Measurements from ENCODE around the gene RFNG.

The RFNG gene

DNA sequence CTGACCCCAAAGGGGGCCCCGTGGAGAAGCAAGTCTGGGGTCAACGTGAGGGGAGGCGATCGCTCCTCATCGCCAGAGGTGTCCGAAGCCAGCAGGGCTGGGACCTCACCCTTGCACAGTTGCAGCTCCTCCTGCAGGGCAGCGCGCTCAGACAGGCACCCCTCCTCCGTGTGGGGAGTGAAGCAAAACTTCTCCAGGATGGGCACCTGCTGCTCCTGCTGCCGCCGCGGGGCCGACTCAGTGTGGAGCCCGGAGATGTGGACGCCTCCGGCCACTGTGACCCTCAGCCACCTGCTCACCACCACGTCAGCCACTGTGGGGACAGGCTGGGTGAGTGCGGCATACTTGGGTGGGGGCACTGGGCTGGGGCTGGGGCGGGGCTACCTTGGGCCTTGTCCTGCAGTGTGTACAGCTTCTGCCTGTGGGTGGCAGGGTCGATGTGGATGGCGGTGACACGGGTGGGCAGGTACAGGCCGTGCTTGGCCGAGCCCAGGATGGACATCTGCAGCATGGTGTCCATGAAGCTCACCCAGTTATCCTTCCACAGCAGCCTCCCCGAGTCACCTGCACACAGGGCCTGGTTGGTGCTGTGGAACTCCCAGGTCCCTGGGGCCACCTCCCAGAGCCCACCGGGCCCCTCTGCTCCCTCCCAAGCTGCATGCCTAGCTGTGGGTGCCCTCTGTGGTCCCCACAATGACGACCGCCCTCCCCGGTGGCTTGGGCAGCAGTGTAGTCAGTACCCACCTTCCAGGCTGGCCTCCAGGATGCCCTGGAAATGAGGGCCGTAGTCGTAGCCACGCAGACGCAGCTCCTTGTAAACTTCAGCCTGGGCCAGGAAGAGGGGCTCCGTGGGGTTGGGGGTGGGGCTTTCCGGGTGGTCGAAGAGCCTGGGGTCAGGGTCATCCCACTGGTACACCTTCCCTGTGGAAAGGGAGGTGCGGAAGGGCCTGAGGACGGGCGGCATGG lies 35.6 kb upstream of the RFNG start:
- Histone ChIP-seq H3K9ac (ENCODE audit: low read length) (no peak overlapping the region), H3K27me3 (ENCODE audit: control insufficient read depth, insufficient read depth, low read length) (no peaks in the 10 kb centered on the region), H3K36me3 (ENCODE audit: control insufficient read depth, low read depth, low read length) (peaks cover 99% of the 10 kb centered on the region), H3K9me3 (ENCODE audit: control insufficient read depth, low read depth, low read length) (no peaks in the 10 kb centered on the region), H3K27ac (ENCODE audit: low read length) (no peak overlapping the region), H3K4me3 (ENCODE audit: low read length) (no peak overlapping the region), H3K4me1 (ENCODE audit: control insufficient read depth, low read depth, low read length) (no peaks in the 10 kb centered on the region)

DNA sequence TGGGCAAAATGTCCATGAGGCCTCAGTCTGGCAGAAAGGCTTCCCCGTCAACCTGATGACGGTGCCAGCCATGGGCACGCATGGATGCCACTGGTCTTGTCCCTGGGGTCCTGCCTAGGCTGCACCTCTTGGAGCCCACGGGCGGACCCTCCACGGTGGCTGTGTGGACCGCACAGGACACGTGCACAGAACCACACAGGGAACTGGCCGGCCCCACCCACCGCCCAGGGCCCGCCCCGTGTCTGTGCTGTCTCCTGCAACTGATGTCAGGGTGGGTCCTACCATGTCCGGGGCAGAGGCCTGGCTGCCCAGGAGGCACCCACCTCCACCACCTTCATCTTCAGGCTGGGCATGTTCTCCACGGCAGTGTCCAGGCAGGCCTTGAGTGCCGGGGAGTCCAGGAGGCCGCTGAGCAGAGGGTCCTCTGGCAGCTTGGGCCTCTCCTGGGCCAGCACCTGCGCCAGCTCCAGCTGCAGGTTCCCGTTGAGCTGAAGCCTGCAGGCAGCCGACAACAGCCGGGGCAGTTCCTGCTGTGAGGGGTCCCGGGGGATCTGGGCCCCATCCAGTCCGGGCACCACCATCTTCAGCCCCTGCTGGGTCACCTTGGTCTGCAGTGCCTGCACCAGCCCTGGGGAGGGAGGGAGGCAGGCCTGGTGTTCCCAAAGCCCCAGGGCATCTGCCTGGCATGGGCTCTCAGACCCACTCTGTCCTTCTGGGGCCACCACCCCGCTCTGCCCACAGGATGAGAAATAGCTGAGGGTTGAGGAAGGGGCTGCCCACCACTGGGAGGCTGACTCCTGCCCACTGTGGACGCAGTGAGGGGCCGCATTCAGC lies 34.5 kb upstream of the RFNG start:
- Histone ChIP-seq H3K36me3 (ENCODE audit: control insufficient read depth, low read depth, low read length) (peaks cover 98% of the 10 kb centered on the region), H3K9me3 (ENCODE audit: control insufficient read depth, low read depth, low read length) (no peaks in the 10 kb centered on the region), H3K27ac (ENCODE audit: low read length) (no peak overlapping the region), H3K4me3 (ENCODE audit: low read length) (no peak overlapping the region), H3K27me3 (ENCODE audit: control insufficient read depth, insufficient read depth, low read length) (no peaks in the 10 kb centered on the region), H3K9ac (ENCODE audit: low read length) (no peak overlapping the region), H3K4me1 (ENCODE audit: control insufficient read depth, low read depth, low read length) (no peaks in the 10 kb centered on the region)

DNA sequence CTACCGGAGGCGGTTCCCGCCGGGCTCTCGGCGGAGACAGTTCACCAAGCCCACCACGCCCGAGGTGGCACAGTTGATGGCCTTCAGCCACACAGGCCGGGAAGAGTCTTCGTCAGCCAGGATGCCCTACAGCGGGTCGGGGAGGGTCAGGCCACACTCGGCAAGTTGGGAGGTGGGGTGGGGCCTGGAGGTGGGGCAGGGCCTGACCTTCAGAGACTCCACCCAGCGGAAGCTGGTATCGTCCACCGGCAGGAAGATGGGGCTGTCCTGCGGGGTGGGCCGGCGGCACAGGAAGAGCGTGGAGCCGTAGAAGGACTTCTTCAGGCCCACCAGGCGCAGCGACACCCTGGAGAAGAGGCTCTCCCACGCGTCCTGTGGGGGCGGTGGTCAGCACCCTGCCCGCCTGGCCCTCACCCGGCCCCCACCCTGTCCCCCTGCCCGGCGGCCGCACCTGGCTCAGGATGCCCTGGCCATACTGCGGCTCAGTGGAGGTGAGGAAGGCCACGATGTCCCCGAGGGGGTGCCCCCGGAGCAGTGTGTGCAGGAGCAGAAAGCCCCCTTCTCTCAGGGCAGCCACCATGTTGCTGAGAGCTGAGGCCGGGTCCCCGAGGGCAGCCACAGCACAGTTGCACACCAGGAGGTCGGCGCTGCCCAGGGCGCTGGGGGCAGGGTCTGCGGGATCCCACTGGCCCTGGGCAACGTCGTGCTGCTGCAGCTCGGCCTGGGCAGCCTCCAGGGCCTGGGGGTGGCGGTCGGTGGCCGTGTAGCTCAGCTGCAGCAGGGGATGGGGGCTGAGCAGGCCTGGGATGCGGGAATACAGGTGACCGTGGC lies 33.6 kb upstream of the RFNG start:
- Histone ChIP-seq H3K36me3 (ENCODE audit: control insufficient read depth, low read depth, low read length) (peaks cover 99% of the 10 kb centered on the region), H3K9me3 (ENCODE audit: control insufficient read depth, low read depth, low read length) (no peaks in the 10 kb centered on the region), H3K4me1 (ENCODE audit: control insufficient read depth, low read depth, low read length) (no peaks in the 10 kb centered on the region), H3K27me3 (ENCODE audit: control insufficient read depth, insufficient read depth, low read length) (no peaks in the 10 kb centered on the region), H3K4me3 (ENCODE audit: low read length) (no peak overlapping the region), H3K27ac (ENCODE audit: low read length) (no peak overlapping the region), H3K9ac (ENCODE audit: low read length) (no peak overlapping the region)

DNA sequence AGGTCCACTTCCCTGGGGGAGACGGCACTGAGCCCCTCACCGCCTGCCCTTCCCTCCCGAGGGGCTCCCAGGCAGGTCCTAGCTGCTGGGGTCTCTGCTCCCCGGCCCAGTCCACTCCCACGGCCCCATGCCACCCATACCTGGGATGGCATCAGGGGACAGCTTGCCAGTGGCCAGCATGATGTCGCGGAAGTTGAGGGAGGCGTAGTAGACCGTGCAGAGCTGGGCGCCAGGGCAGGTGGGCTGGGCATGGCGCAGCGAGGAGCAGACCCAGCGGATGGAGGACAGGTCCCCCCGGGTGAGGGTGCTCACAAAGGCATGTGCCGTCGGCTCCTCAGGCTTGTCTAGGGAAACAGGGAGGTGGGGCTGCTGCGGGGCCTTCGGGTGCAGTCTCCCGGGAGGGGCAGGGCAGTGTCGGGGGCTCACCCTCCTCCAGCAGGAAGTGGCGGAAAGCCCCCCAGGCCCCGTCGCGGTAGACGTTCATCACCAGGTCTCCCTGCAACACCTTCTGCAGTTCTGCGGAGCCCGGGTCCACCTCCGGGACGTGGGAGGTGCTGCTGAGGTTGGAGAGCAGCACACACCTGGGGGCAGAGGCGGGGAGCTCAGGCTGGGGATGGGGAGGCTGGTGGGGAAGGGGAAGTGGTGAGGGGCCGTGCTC lies 32.9 kb upstream of the RFNG start:
- no peaks in the 10 kb centered on the region for H3K27me3 ChIP-seq (ENCODE audit: control insufficient read depth, insufficient read depth, low read length)
- no peaks in the 10 kb centered on the region for H3K4me1 ChIP-seq (ENCODE audit: control insufficient read depth, low read depth, low read length)
- no peak overlapping the region for H3K9ac ChIP-seq (ENCODE audit: low read length)
- no peak overlapping the region for H3K27ac ChIP-seq (ENCODE audit: low read length)
- H3K9me3 ChIP-seq (ENCODE audit: control insufficient read depth, low read depth, low read length), result no peaks in the 10 kb centered on the region
- no peak overlapping the region for H3K4me3 ChIP-seq (ENCODE audit: low read length)
- H3K36me3 ChIP-seq (ENCODE audit: control insufficient read depth, low read depth, low read length), result peaks cover 99% of the 10 kb centered on the region

DNA sequence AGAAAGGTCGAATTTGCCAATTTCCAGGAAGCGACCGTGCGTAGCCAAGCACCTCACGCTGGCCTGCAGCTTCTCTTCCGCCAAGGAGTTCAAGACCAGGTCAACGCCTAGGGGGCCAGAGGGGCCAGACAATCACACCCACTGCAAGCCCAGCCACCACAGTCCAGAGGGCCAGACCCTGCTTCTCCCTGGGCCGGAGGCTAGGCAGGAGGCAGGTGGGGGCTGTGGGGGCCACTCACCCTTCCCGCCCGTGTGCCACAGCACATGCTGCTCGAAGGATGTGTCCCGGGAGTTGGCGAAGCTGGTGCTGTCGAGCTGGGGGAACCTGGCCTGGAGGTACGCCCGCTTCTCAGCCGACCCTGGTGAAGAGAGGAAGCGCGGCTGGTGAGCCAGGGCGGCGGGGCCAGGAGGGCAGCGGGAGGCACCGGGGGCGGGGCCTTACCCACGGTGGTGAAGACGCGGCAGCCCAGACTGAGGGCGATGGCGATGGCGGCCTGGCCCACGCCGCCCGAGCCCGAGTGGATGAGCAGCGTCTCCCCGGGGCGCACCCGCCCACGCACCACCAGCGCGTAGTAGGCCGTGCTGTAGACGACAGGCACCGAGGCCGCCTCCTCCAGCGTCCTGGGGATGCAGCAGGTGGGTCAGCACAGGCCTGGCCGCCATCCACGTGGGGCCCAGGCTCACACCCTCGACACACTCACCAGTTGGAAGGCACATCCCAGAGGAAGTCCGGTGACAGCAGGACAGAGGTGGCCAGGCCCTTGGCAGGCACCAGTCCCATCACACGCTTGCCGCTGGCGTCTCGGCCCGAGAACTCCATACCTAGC lies 32.1 kb upstream of the RFNG start:
- Histone ChIP-seq H3K9me3 (ENCODE audit: control insufficient read depth, low read depth, low read length) (no peaks in the 10 kb centered on the region), H3K4me1 (ENCODE audit: control insufficient read depth, low read depth, low read length) (no peaks in the 10 kb centered on the region), H3K27me3 (ENCODE audit: control insufficient read depth, insufficient read depth, low read length) (no peaks in the 10 kb centered on the region), H3K27ac (ENCODE audit: low read length) (no peak overlapping the region), H3K4me3 (ENCODE audit: low read length) (no peak overlapping the region), H3K9ac (ENCODE audit: low read length) (no peak overlapping the region), H3K36me3 (ENCODE audit: control insufficient read depth, low read depth, low read length) (peaks cover 97% of the 10 kb centered on the region)

DNA sequence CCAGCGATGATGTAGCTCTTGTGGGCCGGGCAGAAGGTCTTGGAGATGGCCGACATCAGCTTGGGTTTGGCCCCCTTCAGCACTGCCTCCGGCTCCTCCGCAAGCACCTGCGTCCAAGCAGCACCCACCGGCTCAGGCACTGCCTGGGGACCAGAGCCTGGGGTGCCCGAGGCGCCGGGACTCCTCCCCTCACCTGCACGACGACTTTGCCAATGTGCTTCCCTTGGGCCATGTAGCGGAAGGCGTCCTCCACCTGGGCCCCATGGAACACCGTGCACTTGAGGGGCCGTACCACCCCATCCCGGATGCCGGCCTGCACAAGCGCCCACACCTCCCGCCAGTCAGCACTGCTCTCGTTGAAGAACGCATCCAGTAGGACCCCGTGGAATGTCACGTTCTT lies 31.4 kb upstream of the RFNG start:
- H3K27me3 ChIP-seq (ENCODE audit: control insufficient read depth, insufficient read depth, low read length), result no peaks in the 10 kb centered on the region
- H3K27ac ChIP-seq (ENCODE audit: low read length), result no peak overlapping the region
- H3K36me3 ChIP-seq (ENCODE audit: control insufficient read depth, low read depth, low read length), result peaks cover 97% of the 10 kb centered on the region
- no peaks in the 10 kb centered on the region for H3K9me3 ChIP-seq (ENCODE audit: control insufficient read depth, low read depth, low read length)
- no peaks in the 10 kb centered on the region for H3K4me1 ChIP-seq (ENCODE audit: control insufficient read depth, low read depth, low read length)
- H3K4me3 ChIP-seq (ENCODE audit: low read length), result no peak overlapping the region
- H3K9ac ChIP-seq (ENCODE audit: low read length), result no peak overlapping the region

DNA sequence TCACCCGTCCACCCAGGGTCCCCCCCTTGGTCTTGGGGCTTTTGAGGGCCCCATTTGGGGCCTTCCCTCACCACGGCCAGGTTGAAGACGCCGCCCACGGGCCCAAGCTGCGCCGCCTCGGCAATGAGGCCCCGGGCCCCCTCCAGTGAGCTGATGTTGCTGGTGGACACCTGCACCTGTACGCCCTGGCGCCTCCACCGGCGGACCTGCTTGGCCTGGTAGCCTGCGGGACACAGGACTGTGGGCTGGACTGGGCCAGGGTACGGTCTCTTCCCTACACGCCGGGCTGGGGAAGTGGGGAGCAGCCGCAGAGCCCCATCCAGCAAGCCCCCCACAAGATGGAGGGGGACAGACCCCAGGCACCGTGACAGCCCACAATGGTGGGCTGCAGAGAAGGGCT lies 30.8 kb upstream of the RFNG start:
- Histone ChIP-seq H3K27ac (ENCODE audit: low read length) (no peak overlapping the region), H3K36me3 (ENCODE audit: control insufficient read depth, low read depth, low read length) (peaks cover 92% of the 10 kb centered on the region), H3K9me3 (ENCODE audit: control insufficient read depth, low read depth, low read length) (no peaks in the 10 kb centered on the region), H3K4me3 (ENCODE audit: low read length) (no peak overlapping the region), H3K4me1 (ENCODE audit: control insufficient read depth, low read depth, low read length) (no peaks in the 10 kb centered on the region), H3K9ac (ENCODE audit: low read length) (no peak overlapping the region), H3K27me3 (ENCODE audit: control insufficient read depth, insufficient read depth, low read length) (no peaks in the 10 kb centered on the region)

DNA sequence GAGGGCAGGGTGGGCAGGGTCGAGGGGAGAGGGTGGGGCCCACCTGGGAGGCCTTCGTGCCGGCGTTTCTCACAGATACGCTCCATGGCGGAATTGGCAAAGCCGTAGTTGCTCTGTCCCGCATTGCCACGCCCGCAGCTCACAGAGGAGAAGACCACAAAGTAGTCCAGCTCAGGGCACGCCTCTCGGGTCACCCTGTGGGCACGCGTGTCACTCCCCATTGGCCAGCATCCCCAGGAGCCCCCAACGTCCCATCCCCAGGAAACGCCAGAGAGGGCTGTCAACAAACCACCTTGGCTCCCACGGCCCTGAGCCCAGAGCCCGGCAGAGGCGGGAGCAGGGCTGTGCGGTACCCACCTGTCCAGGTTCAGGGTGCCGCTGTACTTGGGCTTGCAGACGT lies 30.4 kb upstream of the RFNG start:
- Histone ChIP-seq H3K4me3 (ENCODE audit: low read length) (no peak overlapping the region), H3K4me1 (ENCODE audit: control insufficient read depth, low read depth, low read length) (no peaks in the 10 kb centered on the region), H3K36me3 (ENCODE audit: control insufficient read depth, low read depth, low read length) (peaks cover 87% of the 10 kb centered on the region), H3K9me3 (ENCODE audit: control insufficient read depth, low read depth, low read length) (no peaks in the 10 kb centered on the region), H3K27me3 (ENCODE audit: control insufficient read depth, insufficient read depth, low read length) (no peaks in the 10 kb centered on the region), H3K9ac (ENCODE audit: low read length) (no peak overlapping the region), H3K27ac (ENCODE audit: low read length) (no peak overlapping the region)

DNA sequence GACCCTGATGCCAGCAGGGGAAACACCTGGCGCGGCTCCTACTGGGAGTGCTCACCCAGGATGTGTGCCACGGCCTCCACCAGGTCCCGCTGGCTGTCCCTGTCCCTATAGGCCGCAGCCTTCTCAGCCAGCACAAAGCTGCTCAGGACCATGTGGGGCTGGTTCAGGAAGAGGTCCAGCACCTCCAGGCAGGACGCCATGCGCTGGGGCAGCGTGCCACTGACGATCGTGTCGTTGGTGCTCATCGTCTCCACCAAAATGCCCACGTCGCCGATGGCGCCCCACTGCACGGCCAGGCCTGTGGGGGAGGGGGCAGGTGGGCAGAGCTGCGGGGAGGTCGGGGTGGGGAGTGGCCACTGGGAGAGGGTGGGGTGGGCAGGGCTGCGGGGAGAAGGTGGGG lies 29.9 kb upstream of the RFNG start:
- Histone ChIP-seq H3K4me1 (ENCODE audit: control insufficient read depth, low read depth, low read length) (no peaks in the 10 kb centered on the region), H3K27me3 (ENCODE audit: control insufficient read depth, insufficient read depth, low read length) (no peaks in the 10 kb centered on the region), H3K4me3 (ENCODE audit: low read length) (no peak overlapping the region), H3K9me3 (ENCODE audit: control insufficient read depth, low read depth, low read length) (no peaks in the 10 kb centered on the region), H3K36me3 (ENCODE audit: control insufficient read depth, low read depth, low read length) (peaks cover 83% of the 10 kb centered on the region), H3K9ac (ENCODE audit: low read length) (no peak overlapping the region), H3K27ac (ENCODE audit: low read length) (no peak overlapping the region)

DNA sequence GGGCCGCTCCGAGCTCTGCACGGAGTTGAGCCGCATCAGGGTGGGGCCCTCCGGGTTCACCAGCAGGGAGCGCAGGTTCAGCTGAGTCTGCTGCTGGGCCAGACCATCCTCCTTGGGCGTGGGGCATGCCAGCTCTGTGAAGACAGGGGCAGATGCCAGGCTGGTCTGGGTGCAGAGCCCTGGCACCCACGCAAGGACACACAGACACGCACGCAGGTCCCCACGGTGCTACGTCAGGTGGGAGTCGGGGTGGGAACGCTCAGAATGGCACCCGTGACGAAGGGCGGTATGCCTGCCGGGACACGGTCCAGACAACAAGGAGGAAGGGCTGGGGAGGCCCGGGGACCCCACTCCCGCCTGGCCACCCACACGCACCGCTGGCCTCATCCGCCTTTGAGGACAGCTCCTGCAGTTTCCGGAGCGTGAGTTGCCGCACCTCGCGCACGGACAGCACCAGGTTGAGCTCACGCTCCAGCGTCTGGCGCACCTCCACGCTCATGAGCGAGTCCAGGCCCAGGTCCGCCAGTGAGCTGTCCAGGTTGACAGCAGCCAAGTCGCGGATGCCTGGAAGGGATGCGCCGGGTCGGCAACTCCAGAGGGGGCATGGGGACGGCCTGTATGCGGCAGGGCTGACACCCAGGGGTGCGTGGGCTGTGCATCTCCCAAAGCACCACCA lies 29.3 kb upstream of the RFNG start:
- H3K27me3 ChIP-seq (ENCODE audit: control insufficient read depth, insufficient read depth, low read length), result no peaks in the 10 kb centered on the region
- H3K4me3 ChIP-seq (ENCODE audit: low read length), result no peak overlapping the region
- no peaks in the 10 kb centered on the region for H3K4me1 ChIP-seq (ENCODE audit: control insufficient read depth, low read depth, low read length)
- no peak overlapping the region for H3K9ac ChIP-seq (ENCODE audit: low read length)
- no peaks in the 10 kb centered on the region for H3K9me3 ChIP-seq (ENCODE audit: control insufficient read depth, low read depth, low read length)
- H3K36me3 ChIP-seq (ENCODE audit: control insufficient read depth, low read depth, low read length), result peaks cover 76% of the 10 kb centered on the region
- H3K27ac ChIP-seq (ENCODE audit: low read length), result no peak overlapping the region
